Kidney epithelial cell (primary cell): ENCODE measurements around the gene THADA. TPM values are rescaled to one million over a fixed set of nuclear protein-coding genes. Genes with fewer than 3 reads are reported as not detected.
A peak's percentile ranks its signal among the peaks of the same experiment; 100 is the strongest.
"Not testable (repeated sequence)": the region's sequence is repeated elsewhere in the genome, so short reads cannot be mapped to it uniquely, and the experiment has no call there.

Experiments used
- DNase-seq: peaks from one replicate; pipeline ENCODE4 v3.0.0-alpha.2; 2010; ENCODE audit warnings: low read depth
- H3K27me3 ChIP-seq: 2 replicates; pipeline ENCODE4 v1.6.0; 2011; ENCODE audit warnings: low read length; ENCODE audit not compliant: control insufficient read depth, insufficient read depth
- H3K36me3 ChIP-seq: 2 replicates; pipeline ENCODE4 v1.5.1; 2011; ENCODE audit warnings: low read length; ENCODE audit not compliant: control insufficient read depth, insufficient read depth
- H3K4me3 ChIP-seq: 2 replicates; pipeline ENCODE4 v1.5.1; 2011; ENCODE audit warnings: low read depth, mild to moderate bottlenecking, control low read depth, low read length
- CTCF ChIP-seq: IDR thresholded peaks from 2 replicates; pipeline ENCODE4 v1.5.1; 2011; ENCODE audit warnings: mild to moderate bottlenecking, moderate library complexity, low read length, control low read depth, inconsistent platforms; ENCODE audit not compliant: insufficient read depth, poor library complexity, severe bottlenecking
- total RNA-seq: library from RNA; depleted of rRNA; stranded (reverse); fragments of >200 nt; gene quantifications from 2 replicates; pipeline ENCODE4 v1.2.3, GENCODE V29; 2015

The THADA gene
- total RNA-seq, 1 donor from 2014 or later: 21.5 TPM

GRCh38 chr2:43194121-43194869 is 401.5 kb downstream of the THADA start:
- no peak for TF ChIP-seq CTCF
- no peak overlapping the region for H3K4me3 ChIP-seq
- H3K27me3 ChIP-seq: no peaks in the 10 kb centered on the region
- DNase-seq: no peak
- H3K36me3 ChIP-seq: no peaks in the 10 kb centered on the region

GRCh38 chr2:43193652-43194120 is 402.2 kb downstream of the THADA start:
- Histone ChIP-seq H3K4me3 (no peak overlapping the region), H3K36me3 (no peaks in the 10 kb centered on the region), H3K27me3 (no peaks in the 10 kb centered on the region)
- DNase-seq: no peak
- no peak for TF ChIP-seq CTCF

GRCh38 chr2:43192744-43193651 is 402.8 kb downstream of the THADA start:
- no peak for DNase-seq
- Histone ChIP-seq H3K36me3 (no peaks in the 10 kb centered on the region), H3K4me3 (no peak overlapping the region), H3K27me3 (no peaks in the 10 kb centered on the region)
- TF ChIP-seq CTCF: no peak

- Histone ChIP-seq H3K36me3 (no peaks in the 10 kb centered on the region), H3K27me3 (no peaks in the 10 kb centered on the region), H3K4me3 (no peak overlapping the region)
- DNase-seq: no peak
- TF ChIP-seq CTCF: peak; percentile 33
These were observed 403.8 kb downstream of the THADA start for GRCh38 chr2:43191947-43192516.

GRCh38 chr2:43190311-43191052 is 405.4 kb downstream of the THADA start:
- no peak overlapping the region for H3K4me3 ChIP-seq
- H3K27me3 ChIP-seq: no peaks in the 10 kb centered on the region
- TF ChIP-seq CTCF: no peak

GRCh38 chr2:43189861-43190260 is 406.0 kb downstream of the THADA start:
- not testable (repeated sequence) for H3K36me3 ChIP-seq, H3K27me3 ChIP-seq, H3K4me3 ChIP-seq, DNase-seq

More at GRCh38 chr2:43190311-43191052, 405.4 kb downstream of the THADA start:
- DNase-seq: no peak
- H3K36me3 ChIP-seq: no peaks in the 10 kb centered on the region
